SK-N-SH (cell line): ENCODE measurements around the gene SLC11A1. TPM values are rescaled to one million over a fixed set of nuclear protein-coding genes. Genes with fewer than 3 reads are reported as not detected.

Source experiments
- CTCF ChIA-PET: fragments of 300-600, 350-600 bp; formaldehyde crosslinking; extraction: SDS; loops from one replicate; lab custom pipeline; 2021; lab: Yijun Ruan, JAX
- POLR2A ChIA-PET: fragments of 350-600 bp; sonication (Branson Sonifier 250); formaldehyde crosslinking; extraction: SDS; loops from one replicate; lab custom pipeline; 2020; ENCODE audit warnings: antibody characterized with exemption, inconsistent platforms; lab: Yijun Ruan, JAX
- DNase-seq: peaks from one replicate; pipeline ENCODE4 v3.0.0; 2012
- H2AFZ ChIP-seq: fragments of 200-600 bp; sonication (generic); 2 replicates; pipeline ENCODE4 v1.8.1; 2016; ENCODE audit warnings: antibody characterized with exemption, mild to moderate bottlenecking, low read depth
- H3F3A ChIP-seq: fragments of 200-600 bp; sonication (generic); replicated peaks from 2 replicates; pipeline ENCODE3; 2016; ENCODE audit warnings: antibody characterized with exemption, mild to moderate bottlenecking; ENCODE audit not compliant: insufficient read depth
- H3K27ac ChIP-seq, 2 experiments: fragments of 200-500 bp in 1 of 2; fragments of 200-600 bp in 1 of 2; sonication (Bioruptor generic) in 1 of 2; sonication (generic), shearing (Covaris generic) in 1 of 2; 2 replicates each; pipeline versions ENCODE4 v1.5.1 to v1.6.1; 2014 to 2016; ENCODE audit warnings: low read depth in 2 of 2, inconsistent platforms in 1 of 2, low read length in 1 of 2, mild to moderate bottlenecking in 1 of 2, mixed read lengths in 1 of 2
- H3K27me3 ChIP-seq: fragments of 200-600 bp; sonication (generic), shearing (Covaris generic); 2 replicates; pipeline ENCODE4 v1.6.1; 2016; ENCODE audit warnings: mixed run types; ENCODE audit not compliant: insufficient read depth
- H3K36me3 ChIP-seq, 2 experiments: fragments of 200-500 bp in 1 of 2; fragments of 200-600 bp in 1 of 2; sonication (Bioruptor generic) in 1 of 2; sonication (generic) in 1 of 2; replicated peaks in 1 of 2; 2 replicates each; pipeline versions ENCODE3 to v1.5.1; 2014 to 2016; ENCODE audit warnings: low read length in 1 of 2, mild to moderate bottlenecking in 1 of 2; ENCODE audit not compliant: insufficient read depth in 2 of 2, control insufficient read depth in 1 of 2
- H3K4me1 ChIP-seq, 2 experiments: fragments of 200-500 bp in 1 of 2; fragments of 200-600 bp in 1 of 2; sonication (Bioruptor generic) in 1 of 2; sonication (generic), shearing (Covaris generic) in 1 of 2; 2 replicates each; pipeline versions ENCODE4 v1.5.1 to v1.6.1; 2014 to 2016; ENCODE audit warnings: low read depth in 1 of 2, low read length in 1 of 2, mixed run types in 1 of 2; ENCODE audit not compliant: insufficient read depth in 2 of 2, control insufficient read depth in 1 of 2
- H3K4me2 ChIP-seq: fragments of 200-600 bp; sonication (generic), shearing (Covaris generic); 2 replicates; pipeline ENCODE4 v1.6.1; 2017; ENCODE audit warnings: mixed run types
- H3K4me3 ChIP-seq, 2 experiments: fragments of 200-500 bp in 1 of 2; fragments of 200-600 bp in 1 of 2; sonication (Bioruptor generic) in 1 of 2; sonication (generic), shearing (Covaris generic) in 1 of 2; 2 replicates each; pipeline versions ENCODE4 v1.5.1 to v1.8.1; 2014 to 2016; ENCODE audit warnings: low read depth in 2 of 2, inconsistent platforms in 1 of 2, low read length in 1 of 2, mild to moderate bottlenecking in 1 of 2, mixed read lengths in 1 of 2, moderate library complexity in 1 of 2
- H3K79me2 ChIP-seq: fragments of 200-600 bp; sonication (generic); 2 replicates; pipeline ENCODE4 v1.8.1; 2017; ENCODE audit warnings: mild to moderate bottlenecking; ENCODE audit not compliant: insufficient read depth
- H3K9ac ChIP-seq: fragments of 200-600 bp; sonication (generic); 2 replicates; pipeline ENCODE4 v1.6.1; 2017; ENCODE audit warnings: mixed run types
- H3K9me2 ChIP-seq: fragments of 200-600 bp; sonication (generic); 2 replicates; pipeline ENCODE4 v1.6.1; 2017; ENCODE audit warnings: mixed run types
- H3K9me3 ChIP-seq: fragments of 200-600 bp; sonication (generic); 2 replicates; pipeline ENCODE4 v1.6.1; 2017; ENCODE audit warnings: mixed run types, mild to moderate bottlenecking, moderate library complexity
- H4K20me1 ChIP-seq: fragments of 200-600 bp; sonication (generic); 2 replicates; pipeline ENCODE4 v1.6.1; 2017; ENCODE audit warnings: mild to moderate bottlenecking, mixed run types; ENCODE audit not compliant: insufficient read depth
- CTCF ChIP-seq: fragments of 200-600 bp; sonication (generic); IDR thresholded peaks from 2 replicates; pipeline ENCODE4 v1.6.1; 2017; ENCODE audit warnings: antibody characterized with exemption, mild to moderate bottlenecking, moderate library complexity
- FOSL2 ChIP-seq: IDR thresholded peaks from 2 replicates; pipeline ENCODE4 v1.4.0; 2012; ENCODE audit warnings: low read depth, mild to moderate bottlenecking, moderate library complexity, borderline replicate concordance
- MXI1 ChIP-seq: IDR thresholded peaks from 2 replicates; pipeline ENCODE4 v1.6.1; 2012; ENCODE audit warnings: mild to moderate bottlenecking, low read depth, low read length, improper control_type of control experiment
- NFIC ChIP-seq: IDR thresholded peaks from 2 replicates; pipeline ENCODE4 v1.4.0; 2012; ENCODE audit warnings: borderline replicate concordance
- NRF1 ChIP-seq: IDR thresholded peaks from 2 replicates; pipeline ENCODE4 v1.6.1; 2012; ENCODE audit warnings: low read depth, mild to moderate bottlenecking, low read length
- POLR2AphosphoS5 ChIP-seq: IDR thresholded peaks from 2 replicates; pipeline ENCODE4 v1.6.1; 2012; ENCODE audit warnings: low read depth, low read length
- RAD21 ChIP-seq: IDR thresholded peaks from 2 replicates; pipeline ENCODE4 v1.6.1; 2012; ENCODE audit warnings: mild to moderate bottlenecking, low read length
- REST ChIP-seq: IDR thresholded peaks from 2 replicates; pipeline ENCODE4 v1.6.1; 2012; ENCODE audit warnings: mild to moderate bottlenecking, low read depth, low read length, moderate library complexity
- RFX5 ChIP-seq: IDR thresholded peaks from 2 replicates; pipeline ENCODE4 v1.6.1; 2012; ENCODE audit warnings: mild to moderate bottlenecking, improper control_type of control experiment, low read length
- SMC3 ChIP-seq: IDR thresholded peaks from 2 replicates; pipeline ENCODE4 v1.6.1; 2012; ENCODE audit warnings: low read depth, low read length, improper control_type of control experiment
- TAF1 ChIP-seq: IDR thresholded peaks from 2 replicates; pipeline ENCODE4 v1.6.1; 2012; ENCODE audit warnings: low read depth, mild to moderate bottlenecking, low read length, moderate library complexity, borderline replicate concordance
- TCF12 ChIP-seq: IDR thresholded peaks from 2 replicates; pipeline ENCODE4 v1.4.0; 2012
- YY1 ChIP-seq: IDR thresholded peaks from 2 replicates; pipeline ENCODE4 v1.4.0; 2012; ENCODE audit warnings: low read depth, mild to moderate bottlenecking
- WGBS: methylation state at CpG from one replicate; pipeline ENCODE4 v1.1.6; 2017; ENCODE audit warnings: low lambda C conversion rate; 5-methylcytosine and 5-hydroxymethylcytosine counted together
- polyA plus RNA-seq, 3 experiments: library from polyadenylated mRNA; depleted of rRNA; stranded (reverse); fragments of >200 nt; gene quantifications; 2 replicates each; pipeline ENCODE4 v1.2.3, GENCODE V29; 2012

SLC11A1 gene
- polyA plus RNA-seq, 1 of the 3 experiments (the other 2 are of a cell fraction) = 0.26 TPM

- no peak for TF ChIP-seq REST
- TF ChIP-seq FOSL2 = no peak
- no peak for TF ChIP-seq CTCF
- no peak for TF ChIP-seq TAF1
- TF ChIP-seq NRF1 = no peak
- TF ChIP-seq YY1 = no peak
Observed at GRCh38 chr2:218432676-218433365, 50.7 kb downstream of the SLC11A1 start (continued).

- Histone ChIP-seq H3K4me1 (no peaks in the 10 kb centered on the region; a peak in 1 of 4 replicates), H3K9me3 (no peaks in the 10 kb centered on the region), H3K79me2 (no peaks in the 10 kb centered on the region), H3K9ac (no peak overlapping the region), H3K27me3 (no peaks in the 10 kb centered on the region; the same call in 1 of the 2 replicates), H3K4me3 (no peak overlapping the region), H3K9me2 (no peaks in the 10 kb centered on the region), H4K20me1 (no peaks in the 10 kb centered on the region), H2AFZ (no peak overlapping the region), H3K36me3 (no peaks in the 10 kb centered on the region), H3K27ac (no peak overlapping the region), H3F3A (no peaks in the 10 kb centered on the region), H3K4me2 (no peak overlapping the region)
- TF ChIP-seq YY1 = no peak
- TF ChIP-seq MXI1 = no peak
- TF ChIP-seq RAD21 = no peak
- no peak for TF ChIP-seq CTCF
- TF ChIP-seq SMC3 = no peak
- TF ChIP-seq TCF12 = no peak
- no peak for TF ChIP-seq POLR2AphosphoS5
- TF ChIP-seq NFIC = no peak
- no peak for TF ChIP-seq RFX5
- no peak for DNase-seq
- CTCF ChIA-PET = no interaction called here
- POLR2A ChIA-PET = no interaction called here
- 86% methylated on average over 7 of the region's 9 CpGs for WGBS
Observed at GRCh38 chr2:218434456-218434855, 52.4 kb downstream of the SLC11A1 start.
